Measurements from ENCODE around the gene TCF4.

DNA sequence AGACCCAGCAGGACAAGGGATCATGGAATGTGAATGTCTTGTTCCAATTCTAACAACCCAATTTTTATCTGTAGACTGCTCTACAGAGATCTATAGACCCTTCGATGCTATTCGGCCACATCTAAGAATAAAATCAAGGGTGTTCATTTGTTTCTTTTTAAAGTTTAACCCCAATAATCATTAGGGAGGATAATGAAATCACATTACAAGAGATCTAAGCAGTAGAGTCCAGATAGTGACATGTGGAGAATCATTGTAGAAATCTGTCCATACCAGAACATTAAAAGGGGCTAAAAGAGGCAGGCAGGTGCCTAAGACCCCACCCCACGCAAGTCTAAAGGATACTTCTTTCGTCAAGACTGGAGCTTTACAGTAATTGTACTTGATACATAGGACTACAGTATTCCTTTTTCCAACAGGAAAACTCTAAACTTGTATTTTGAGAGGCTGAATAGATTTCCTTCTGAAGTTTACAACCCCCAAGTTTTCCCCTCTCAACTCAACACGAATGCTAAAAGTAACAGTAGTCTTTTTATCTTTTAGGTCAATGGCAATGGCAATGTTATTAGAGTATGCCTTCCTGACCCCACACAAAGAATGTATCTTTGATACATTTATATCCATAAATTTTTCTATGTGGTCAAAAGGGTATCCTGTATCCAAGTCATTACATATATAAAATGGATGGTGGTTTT is 183.7 kb downstream of the TCF4 start:
- TF ChIP-seq, protein P1, sequence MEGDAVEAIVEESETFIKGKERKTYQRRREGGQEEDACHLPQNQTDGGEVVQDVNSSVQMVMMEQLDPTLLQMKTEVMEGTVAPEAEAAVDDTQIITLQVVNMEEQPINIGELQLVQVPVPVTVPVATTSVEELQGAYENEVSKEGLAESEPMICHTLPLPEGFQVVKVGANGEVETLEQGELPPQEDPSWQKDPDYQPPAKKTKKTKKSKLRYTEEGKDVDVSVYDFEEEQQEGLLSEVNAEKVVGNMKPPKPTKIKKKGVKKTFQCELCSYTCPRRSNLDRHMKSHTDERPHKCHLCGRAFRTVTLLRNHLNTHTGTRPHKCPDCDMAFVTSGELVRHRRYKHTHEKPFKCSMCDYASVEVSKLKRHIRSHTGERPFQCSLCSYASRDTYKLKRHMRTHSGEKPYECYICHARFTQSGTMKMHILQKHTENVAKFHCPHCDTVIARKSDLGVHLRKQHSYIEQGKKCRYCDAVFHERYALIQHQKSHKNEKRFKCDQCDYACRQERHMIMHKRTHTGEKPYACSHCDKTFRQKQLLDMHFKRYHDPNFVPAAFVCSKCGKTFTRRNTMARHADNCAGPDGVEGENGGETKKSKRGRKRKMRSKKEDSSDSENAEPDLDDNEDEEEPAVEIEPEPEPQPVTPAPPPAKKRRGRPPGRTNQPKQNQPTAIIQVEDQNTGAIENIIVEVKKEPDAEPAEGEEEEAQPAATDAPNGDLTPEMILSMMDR (IDR thresholded peaks at IDR 0.05; ENCODE audit: extremely low read depth in 1 of 2, insufficient read depth in 1 of 2, low read depth in 1 of 2, low read length in 2 of 2): no peak
- no peak for TF ChIP-seq POLR2AphosphoS5 (IDR thresholded peaks at IDR 0.05; ENCODE audit: insufficient read depth, low read depth, low read length)
- TF ChIP-seq EZH2 (IDR thresholded peaks at IDR 0.05; ENCODE audit: borderline replicate concordance, low read depth, low read length, severe bottlenecking): no peak
- TF ChIP-seq POLR2A (IDR thresholded peaks at IDR 0.05; ENCODE audit: low read depth, low read length): no peak
- TF ChIP-seq FOS (IDR thresholded peaks at IDR 0.05; ENCODE audit: borderline replicate concordance, insufficient read depth, low read length): no peak
